Neural cell (in vitro differentiated cells): Measurements from ENCODE around the gene HSPB7. TPM values are rescaled to one million over a fixed set of nuclear protein-coding genes. Genes with fewer than 3 reads are reported as not detected.

ENCODE experiments used
- H2AFZ ChIP-seq: fragments of 200-600, 300-800 bp; sonication (generic), shearing (Covaris generic); 2 replicates; pipeline ENCODE4 v1.6.0; 2014; ENCODE audit warnings: low read depth, mild to moderate bottlenecking, antibody characterized with exemption, low read length, moderate library complexity
- H3F3A ChIP-seq: fragments of 200-600 bp; shearing (Covaris generic); 2 replicates; pipeline ENCODE4 v1.6.1; 2016; ENCODE audit warnings: mild to moderate bottlenecking, moderate library complexity, mixed read lengths, antibody characterized with exemption, low read length; ENCODE audit not compliant: insufficient read depth, poor library complexity, severe bottlenecking
- H3K27ac ChIP-seq: fragments of 200-600, 300-800 bp; sonication (generic), shearing (Covaris generic); 2 replicates; pipeline ENCODE4 v1.5.1; 2014; ENCODE audit warnings: mild to moderate bottlenecking, low read length, moderate library complexity
- H3K27me3 ChIP-seq: fragments of 300-800, 200-600 bp; sonication (generic), shearing (Covaris generic); 2 replicates; pipeline ENCODE4 v1.6.0; 2014; ENCODE audit warnings: mild to moderate bottlenecking, low read depth, low read length, moderate library complexity; ENCODE audit not compliant: insufficient read depth
- H3K36me3 ChIP-seq: fragments of 300-800, 200-600 bp; sonication (generic), shearing (Covaris generic); 2 replicates; pipeline ENCODE4 v1.5.1; 2014; ENCODE audit warnings: mild to moderate bottlenecking, antibody characterized with exemption, low read length, moderate library complexity; ENCODE audit not compliant: insufficient read depth
- H3K4me2 ChIP-seq: fragments of 300-800, 200-600 bp; sonication (generic), shearing (Covaris generic); 2 replicates; pipeline ENCODE4 v1.6.0; 2014; ENCODE audit warnings: mild to moderate bottlenecking, low read length
- H3K4me3 ChIP-seq: fragments of 300-800, 200-600 bp; sonication (generic), shearing (Covaris generic); 2 replicates; pipeline ENCODE4 v1.5.1; 2014; ENCODE audit warnings: mild to moderate bottlenecking, low read length, moderate library complexity
- H3K79me2 ChIP-seq: fragments of 200-600 bp; shearing (Covaris generic); replicated peaks from 2 replicates; pipeline ENCODE4 v1.6.0; 2014; ENCODE audit warnings: mild to moderate bottlenecking, low read length, moderate library complexity; ENCODE audit not compliant: insufficient read depth
- H3K9ac ChIP-seq: fragments of 300-800, 200-600 bp; sonication (generic), shearing (Covaris generic); 2 replicates; pipeline ENCODE4 v1.6.1; 2016; ENCODE audit warnings: mild to moderate bottlenecking, low read length, mixed read lengths
- H3K9me2 ChIP-seq: fragments of 200-600 bp; shearing (Covaris generic); 2 replicates; pipeline ENCODE4 v1.6.1; 2016; ENCODE audit warnings: mild to moderate bottlenecking, low read length, mixed read lengths; ENCODE audit not compliant: insufficient read depth
- H3K9me3 ChIP-seq: fragments of 200-600, 300-800 bp; sonication (generic), shearing (Covaris generic); 2 replicates; pipeline ENCODE4 v1.6.1; 2016; ENCODE audit warnings: mild to moderate bottlenecking, mixed run types, low read length, moderate library complexity, mixed read lengths
- H4K20me1 ChIP-seq: fragments of 200-600 bp; shearing (Covaris generic); 2 replicates; pipeline ENCODE4 v1.6.1; 2016; ENCODE audit warnings: mild to moderate bottlenecking, mixed run types; ENCODE audit not compliant: insufficient read depth
- CTCF ChIP-seq: fragments of 450-650 bp; IDR thresholded peaks from 2 replicates; pipeline ENCODE4 v1.5.1; 2014; ENCODE audit warnings: antibody characterized with exemption, mild to moderate bottlenecking, moderate library complexity; ENCODE audit not compliant: poor library complexity, severe bottlenecking
- EP300 ChIP-seq: fragments of 450-650 bp; conservative IDR thresholded peaks from 2 replicates; pipeline ENCODE4 v1.6.1; 2014; ENCODE audit warnings: antibody characterized with exemption, mild to moderate bottlenecking, moderate library complexity; ENCODE audit not compliant: poor library complexity, severe bottlenecking
- EZH2 ChIP-seq: fragments of 200-600, 300-800 bp; shearing (Covaris generic), sonication (generic); IDR thresholded peaks from 2 replicates; pipeline ENCODE4 v1.6.1; 2014; ENCODE audit warnings: antibody characterized with exemption, low read length, borderline replicate concordance, mild to moderate bottlenecking; ENCODE audit not compliant: insufficient read depth, poor library complexity, severe bottlenecking
- MXI1 ChIP-seq: fragments of 450-650 bp; conservative IDR thresholded peaks from 2 replicates; pipeline ENCODE4 v1.6.1; 2014; ENCODE audit warnings: antibody characterized with exemption, mild to moderate bottlenecking; ENCODE audit not compliant: poor library complexity, severe bottlenecking
- POLR2AphosphoS5 ChIP-seq: IDR thresholded peaks from 2 replicates; pipeline ENCODE4 v1.6.1; 2012
- RAD21 ChIP-seq: fragments of 450-650 bp; conservative IDR thresholded peaks from 2 replicates; pipeline ENCODE4 v1.6.1; 2014; ENCODE audit warnings: antibody characterized with exemption, mild to moderate bottlenecking, moderate library complexity
- REST ChIP-seq: IDR thresholded peaks from 2 replicates; pipeline ENCODE4 v1.6.1; 2012; ENCODE audit warnings: borderline replicate concordance
- SMC3 ChIP-seq: fragments of 450-650 bp; conservative IDR thresholded peaks from 2 replicates; pipeline ENCODE4 v1.6.1; 2014; ENCODE audit warnings: antibody characterized with exemption, mild to moderate bottlenecking, moderate library complexity; ENCODE audit not compliant: poor library complexity
- TAF1 ChIP-seq: IDR thresholded peaks from 2 replicates; pipeline ENCODE4 v1.6.1; 2012; ENCODE audit warnings: low read depth
- polyA plus RNA-seq: library from polyadenylated mRNA; depleted of rRNA; stranded (reverse); fragments of >200 nt; gene quantifications from 2 replicates; pipeline ENCODE4 v1.2.3, GENCODE V29; 2014

Gene HSPB7
- polyA plus RNA-seq, 1 donor from 2014 or later = not detected

DNA sequence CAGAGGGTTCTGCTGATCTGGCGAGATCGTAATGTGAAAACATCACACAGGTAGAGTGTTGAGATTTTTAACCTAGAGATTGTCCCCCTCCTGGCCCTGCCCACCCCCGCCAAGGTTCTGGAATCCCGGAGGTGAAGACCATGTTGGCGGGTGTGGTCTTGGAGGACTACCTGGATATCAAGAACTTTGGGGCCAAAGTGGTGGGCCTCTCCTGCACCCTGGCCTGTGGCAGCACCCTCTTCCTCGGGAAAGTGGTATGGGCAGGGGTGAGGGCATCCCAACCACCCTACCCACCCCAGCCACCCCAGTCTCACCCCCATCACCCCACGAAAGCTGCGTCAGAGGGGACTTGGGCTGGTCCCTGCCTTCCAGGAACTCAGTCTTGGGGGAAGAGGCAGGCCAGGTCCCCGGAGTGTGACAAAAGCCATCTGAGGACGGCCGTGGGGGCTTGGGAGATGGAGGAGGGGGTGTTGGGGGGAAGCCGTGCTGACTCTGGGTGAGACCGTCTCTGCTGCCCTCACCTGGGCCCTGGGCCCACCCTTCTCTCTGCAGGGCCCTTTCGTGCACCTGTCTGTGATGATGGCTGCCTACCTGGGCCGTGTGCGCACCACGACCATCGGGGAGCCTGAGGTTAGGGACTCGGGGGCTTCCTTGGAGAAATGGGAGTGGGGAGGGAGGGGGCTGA is 30.1 kb upstream of the HSPB7 start:
- H3K27me3 ChIP-seq = no peaks in the 10 kb centered on the region
- TF ChIP-seq SMC3 (no peak), MXI1 (no peak), EZH2 (no peak), REST (no peak), POLR2AphosphoS5 (no peak), TAF1 (no peak), EP300 (no peak), CTCF (no peak), RAD21 (no peak)
- no peaks in the 10 kb centered on the region for H3K79me2 ChIP-seq
- no peaks in the 10 kb centered on the region for H3K9me3 ChIP-seq
- H3K9ac ChIP-seq = no peak overlapping the region
- H3K36me3 ChIP-seq = no peaks in the 10 kb centered on the region
- no peaks in the 10 kb centered on the region for H3K9me2 ChIP-seq
- H3K4me2 ChIP-seq = no peak overlapping the region
- no peak overlapping the region for H2AFZ ChIP-seq
- no peak overlapping the region for H3K4me3 ChIP-seq
- no peak overlapping the region for H3K27ac ChIP-seq
- H4K20me1 ChIP-seq = no peaks in the 10 kb centered on the region
- no peaks in the 10 kb centered on the region for H3F3A ChIP-seq

- Histone ChIP-seq H2AFZ (no peak overlapping the region), H3K9me3 (no peaks in the 10 kb centered on the region), H3K9me2 (no peaks in the 10 kb centered on the region), H3K9ac (no peak overlapping the region), H3F3A (no peaks in the 10 kb centered on the region), H3K4me3 (no peak overlapping the region), H3K79me2 (no peaks in the 10 kb centered on the region), H3K27me3 (no peaks in the 10 kb centered on the region), H3K27ac (no peak overlapping the region), H3K36me3 (no peaks in the 10 kb centered on the region), H3K4me2 (no peak overlapping the region), H4K20me1 (no peaks in the 10 kb centered on the region)
- TF ChIP-seq RAD21 (no peak), REST (no peak), EP300 (no peak), SMC3 (no peak), TAF1 (no peak), CTCF (no peak)
These were observed 29.0 kb upstream of the HSPB7 start for GRCh38 chr1:16046842-16047241.
